Astrocyte (in vitro differentiated cells and primary cell): ENCODE measurements around the gene TAGLN3.

ENCODE experiments used
- CTCF ChIP-seq: IDR thresholded peaks from 2 replicates; pipeline ENCODE4 v1.5.1; 2011; ENCODE audit warnings: low read depth, mild to moderate bottlenecking, inconsistent platforms, low read length, moderate library complexity; ENCODE audit not compliant: insufficient read depth
- EZH2 ChIP-seq: IDR thresholded peaks from 2 replicates; pipeline ENCODE4 v1.6.1; 2012; ENCODE audit warnings: mild to moderate bottlenecking, low read length, inconsistent platforms; ENCODE audit not compliant: insufficient read depth

GRCh38 chr3:112017091-112017490 lies 18.4 kb downstream of the TAGLN3 start:
- TF ChIP-seq CTCF (no peak), EZH2 (no peak)
